AG04450 (cell line): ENCODE data around the gene SF3B3. TPM values are rescaled to one million over a fixed set of nuclear protein-coding genes. Genes with fewer than 3 reads are reported as not detected.

Experiments
- CTCF ChIA-PET: fragments of 300-600, 350-600 bp; formaldehyde crosslinking; extraction: SDS; loops from one replicate; lab custom pipeline; 2022; ENCODE audit warnings: antibody characterized with exemption, inconsistent platforms; lab: Charles Lee
- POLR2A ChIA-PET: fragments of 350-600 bp; formaldehyde crosslinking; extraction: SDS; loops from one replicate; lab custom pipeline; 2021; ENCODE audit warnings: antibody characterized with exemption, inconsistent platforms; lab: Yijun Ruan, JAX
- DNase-seq: peaks from one replicate; pipeline ENCODE4 v3.0.0-alpha.2; 2011; ENCODE audit warnings: low read depth, low spot score
- H3K27ac ChIP-seq: one replicate; pipeline ENCODE4 v1.5.1; 2012; ENCODE audit warnings: low read depth, low read length, control low read depth
- H3K27me3 ChIP-seq: one replicate; pipeline ENCODE4 v1.6.0; 2012; ENCODE audit warnings: low read length; ENCODE audit not compliant: control insufficient read depth, insufficient read depth
- H3K4me3 ChIP-seq: 2 replicates; pipeline ENCODE4 v1.5.1; 2011; ENCODE audit warnings: mild to moderate bottlenecking, low read depth, low read length, control low read depth
- H3K9me3 ChIP-seq: 2 replicates; pipeline ENCODE4 v1.5.1; 2012; ENCODE audit warnings: low read length; ENCODE audit not compliant: control insufficient read depth, insufficient read depth
- polyA plus RNA-seq: library from polyadenylated mRNA; depleted of rRNA; stranded (reverse); fragments of >200 nt; gene quantifications from 2 replicates; pipeline ENCODE4 v1.2.3, GENCODE V29; 2011
- TF ChIP-seq, protein P1 (sequence below): IDR thresholded peaks from 2 replicates; pipeline ENCODE4 v1.5.1; 2011; ENCODE audit warnings: low read depth, low read length, control low read depth, inconsistent platforms

SF3B3 gene
- polyA plus RNA-seq, 1 experiment, result 139 TPM

DNA sequence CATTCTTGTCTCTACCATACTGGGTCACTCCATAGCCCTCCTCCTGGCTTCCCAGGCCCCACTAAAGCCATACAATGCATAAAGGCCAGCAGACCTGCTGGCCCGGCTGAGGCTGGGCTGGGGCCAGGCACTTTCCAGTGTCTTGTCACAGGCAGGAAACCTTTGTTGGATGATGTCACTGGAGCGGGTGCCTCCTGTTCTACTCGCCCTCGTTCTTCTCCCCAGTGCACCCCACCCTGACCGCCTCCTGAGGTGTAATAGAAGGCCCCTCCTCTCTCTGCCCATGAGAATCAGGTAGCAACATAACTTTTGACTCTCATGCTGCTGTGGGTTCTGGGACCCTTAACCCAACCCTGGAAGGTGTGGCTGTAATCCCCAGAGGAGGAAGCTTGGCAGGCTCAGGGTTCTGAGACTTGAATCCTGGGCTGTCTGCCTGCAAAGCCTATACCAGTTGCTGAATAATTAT, 68.5 kb downstream of the SF3B3 start:
- Histone ChIP-seq H3K9me3 (no peaks in the 10 kb centered on the region), H3K27me3 (no peaks in the 10 kb centered on the region), H3K4me3 (no peak overlapping the region), H3K27ac (no peak overlapping the region)
- DNase-seq, result no peak
- CTCF ChIA-PET, result interaction anchor here (1.0 kb wide), 1 partner anchor 8 kb away, joined by 3 read pairs; no protein-coding TSS in a partner anchor
- TF ChIP-seq, protein P1, sequence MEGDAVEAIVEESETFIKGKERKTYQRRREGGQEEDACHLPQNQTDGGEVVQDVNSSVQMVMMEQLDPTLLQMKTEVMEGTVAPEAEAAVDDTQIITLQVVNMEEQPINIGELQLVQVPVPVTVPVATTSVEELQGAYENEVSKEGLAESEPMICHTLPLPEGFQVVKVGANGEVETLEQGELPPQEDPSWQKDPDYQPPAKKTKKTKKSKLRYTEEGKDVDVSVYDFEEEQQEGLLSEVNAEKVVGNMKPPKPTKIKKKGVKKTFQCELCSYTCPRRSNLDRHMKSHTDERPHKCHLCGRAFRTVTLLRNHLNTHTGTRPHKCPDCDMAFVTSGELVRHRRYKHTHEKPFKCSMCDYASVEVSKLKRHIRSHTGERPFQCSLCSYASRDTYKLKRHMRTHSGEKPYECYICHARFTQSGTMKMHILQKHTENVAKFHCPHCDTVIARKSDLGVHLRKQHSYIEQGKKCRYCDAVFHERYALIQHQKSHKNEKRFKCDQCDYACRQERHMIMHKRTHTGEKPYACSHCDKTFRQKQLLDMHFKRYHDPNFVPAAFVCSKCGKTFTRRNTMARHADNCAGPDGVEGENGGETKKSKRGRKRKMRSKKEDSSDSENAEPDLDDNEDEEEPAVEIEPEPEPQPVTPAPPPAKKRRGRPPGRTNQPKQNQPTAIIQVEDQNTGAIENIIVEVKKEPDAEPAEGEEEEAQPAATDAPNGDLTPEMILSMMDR, result no peak
- POLR2A ChIA-PET, result no interaction called here

DNA sequence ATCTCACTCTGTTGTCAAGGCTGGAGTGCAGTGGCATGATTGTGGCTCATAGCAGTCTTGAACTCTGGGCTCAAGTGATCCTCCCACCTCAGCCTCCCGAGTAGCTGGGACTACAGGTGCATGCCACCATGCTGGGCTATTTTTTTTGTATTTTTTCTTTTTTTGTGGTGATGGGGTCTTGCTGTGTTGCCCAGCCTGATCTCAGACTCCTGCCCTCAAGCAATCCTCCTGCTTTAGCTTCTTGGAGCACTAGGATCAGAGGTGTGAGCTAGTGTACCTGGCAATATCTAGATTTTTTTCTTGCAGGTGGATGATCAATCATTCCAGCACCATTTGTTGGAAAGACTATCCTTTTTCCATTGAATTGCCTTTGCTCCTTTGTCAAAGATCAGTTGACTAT, 69.9 kb downstream of the SF3B3 start:
- H3K27me3 ChIP-seq, result no peaks in the 10 kb centered on the region
- H3K9me3 ChIP-seq, result no peaks in the 10 kb centered on the region
- POLR2A ChIA-PET, result no interaction called here
- DNase-seq, result no peak
- H3K27ac ChIP-seq, result no peak overlapping the region
- no peak overlapping the region for H3K4me3 ChIP-seq
- TF ChIP-seq, protein P1, result no peak
- CTCF ChIA-PET, result no interaction called here

DNA sequence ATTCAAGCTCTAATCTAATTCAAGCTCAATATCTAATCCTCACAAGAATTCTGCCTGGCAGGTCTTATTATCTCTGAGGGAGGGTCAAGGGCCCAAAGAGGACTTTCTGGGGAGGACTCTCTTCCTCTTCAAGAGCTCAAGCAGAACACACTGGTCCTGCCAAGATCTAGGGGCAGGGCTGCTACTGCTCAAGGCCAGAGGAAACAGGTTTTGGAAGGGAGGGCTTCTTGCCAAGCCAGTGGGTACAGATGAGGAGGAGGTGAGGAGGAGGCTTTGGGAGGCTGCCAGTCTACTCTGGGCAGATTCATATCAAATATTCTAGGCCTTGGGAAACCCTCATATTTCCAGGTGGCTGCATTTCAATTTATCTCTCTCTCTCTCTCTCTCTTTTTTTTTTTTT, 71.0 kb downstream of the SF3B3 start:
- Histone ChIP-seq H3K9me3 (no peaks in the 10 kb centered on the region), H3K27me3 (no peaks in the 10 kb centered on the region), H3K4me3 (no peak overlapping the region), H3K27ac (no peak overlapping the region)
- CTCF ChIA-PET, result no interaction called here
- TF ChIP-seq, protein P1, result no peak
- POLR2A ChIA-PET, result no interaction called here
- no peak for DNase-seq

DNA sequence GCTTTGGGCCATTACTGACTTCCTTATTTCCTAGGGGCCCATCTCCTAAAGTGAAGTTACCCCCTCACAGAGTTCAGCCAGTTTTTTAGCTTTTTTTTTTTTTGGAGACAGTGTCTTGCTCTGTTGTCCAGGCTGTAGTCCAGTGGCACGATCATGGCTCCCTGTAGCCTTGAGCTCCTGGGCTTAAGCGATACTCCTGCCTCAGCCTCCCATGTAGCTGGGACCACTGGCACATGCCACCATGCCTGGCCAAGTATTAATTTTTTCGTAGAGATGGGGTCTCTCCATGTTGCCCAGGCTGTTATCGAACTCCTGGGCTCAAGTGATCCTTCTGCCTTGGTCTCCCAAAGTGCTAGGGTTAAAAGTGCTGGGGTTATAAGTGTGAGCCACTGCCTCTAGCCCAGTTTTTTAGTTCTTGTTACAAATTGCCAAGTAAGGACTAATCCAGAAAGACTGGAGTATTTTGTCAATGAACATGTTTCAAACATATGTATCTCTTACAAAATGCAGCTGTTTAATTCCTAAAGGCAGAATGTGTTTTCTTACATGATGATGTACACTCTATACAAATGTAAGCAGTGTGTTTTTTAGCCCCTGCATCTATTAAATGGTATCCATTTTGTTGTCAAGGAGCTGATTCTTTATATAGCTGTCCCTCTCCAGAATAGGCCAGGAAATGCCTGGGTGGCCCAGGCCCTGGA, 73.7 kb downstream of the SF3B3 start:
- ChIA-PET POLR2A (no interaction called here), CTCF (interaction anchor here (0.6 to 0.7 kb wide), 2 partner anchors 935 to 1204 kb away, joined by 4 read pairs; no protein-coding TSS in a partner anchor)
- Histone ChIP-seq H3K9me3 (no peaks in the 10 kb centered on the region), H3K27ac (no peak overlapping the region), H3K4me3 (no peak overlapping the region), H3K27me3 (no peaks in the 10 kb centered on the region)
- TF ChIP-seq, protein P1, result no peak
- DNase-seq, result no peak

DNA sequence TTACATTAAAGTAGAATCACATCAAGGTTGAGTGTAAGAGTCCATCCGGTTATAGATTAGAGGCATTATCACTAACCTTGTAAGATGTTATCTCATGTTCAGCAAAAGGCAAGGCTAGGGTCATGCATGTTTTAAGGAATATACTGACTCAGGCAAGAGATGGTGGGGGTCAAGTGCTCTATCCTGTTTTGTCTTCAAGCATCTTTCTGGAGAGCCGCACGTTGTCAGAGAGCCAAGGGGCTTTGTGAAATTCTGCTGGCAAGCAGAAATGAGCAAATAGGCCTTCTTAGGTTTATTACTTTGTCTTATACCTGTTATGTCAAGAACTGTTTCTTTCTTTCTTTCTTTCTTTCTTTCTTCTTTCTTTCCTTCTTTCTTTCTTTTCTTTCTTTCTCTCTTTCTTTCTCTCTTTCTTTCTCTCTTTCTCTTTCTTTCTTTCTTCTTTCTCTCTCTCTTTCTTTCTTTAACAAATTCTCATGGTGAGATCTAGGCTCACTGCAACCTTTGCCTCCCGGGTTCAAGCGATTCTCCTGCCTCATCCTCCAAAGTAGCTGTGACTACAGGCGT, 75.4 kb downstream of the SF3B3 start:
- no peak overlapping the region for H3K27ac ChIP-seq
- no peaks in the 10 kb centered on the region for H3K27me3 ChIP-seq
- POLR2A ChIA-PET, result no interaction called here
- TF ChIP-seq, protein P1, result no peak
- CTCF ChIA-PET, result no interaction called here
- H3K4me3 ChIP-seq, result no peak overlapping the region
- no peak for DNase-seq
- H3K9me3 ChIP-seq, result no peaks in the 10 kb centered on the region
